ENCODE data around the gene ANKRD6.
A peak's percentile ranks its signal among the peaks of the same experiment; 100 is the strongest.
"Not testable (repeated sequence)": the region's sequence is repeated elsewhere in the genome, so short reads cannot be mapped to it uniquely, and the experiment has no call there.

ANKRD6 gene

GRCh38 chr6:89432875-89433251 is at the start of gene ANKRD6:
Gene ANKRD6 (plus strand): TSS chr6:89433152. CDS start chr6:89566977, 133,825 bp downstream.
- peak; percentile 59 to 79 for DNase-seq (ENCODE audit: low read depth in 2 of 2)

- DNase-seq (ENCODE audit: low read depth in 2 of 2): no peak
Observed at GRCh38 chr6:89385156-89385667, 47.7 kb upstream of the ANKRD6 start.

- DNase-seq (ENCODE audit: low read depth in 2 of 2): no peak
Observed at GRCh38 chr6:89385846-89386245, 47.1 kb upstream of the ANKRD6 start.

GRCh38 chr6:89386917-89387491 is 45.9 kb upstream of the ANKRD6 start:
- no peak for DNase-seq (ENCODE audit: low read depth in 2 of 2)

GRCh38 chr6:89387516-89388201 is 45.3 kb upstream of the ANKRD6 start:
- DNase-seq (ENCODE audit: low read depth in 2 of 2): no peak

- DNase-seq (ENCODE audit: low read depth in 2 of 2): no peak
Observed at GRCh38 chr6:89388846-89389245, 44.1 kb upstream of the ANKRD6 start.

GRCh38 chr6:89392823-89393222 is 40.1 kb upstream of the ANKRD6 start:
- no peak for DNase-seq (ENCODE audit: low read depth in 2 of 2)

GRCh38 chr6:89393659-89394058 is 39.3 kb upstream of the ANKRD6 start:
- DNase-seq (ENCODE audit: low read depth in 2 of 2): no peak

GRCh38 chr6:89397884-89398283 is 35.1 kb upstream of the ANKRD6 start:
- not testable (repeated sequence) for DNase-seq (ENCODE audit: low read depth in 2 of 2)

- DNase-seq (ENCODE audit: low read depth in 2 of 2): no peak
Observed at GRCh38 chr6:89398762-89399525, 34.0 kb upstream of the ANKRD6 start.

GRCh38 chr6:89400050-89400449 is 32.9 kb upstream of the ANKRD6 start:
- DNase-seq (ENCODE audit: low read depth in 2 of 2): no peak

- no peak for DNase-seq (ENCODE audit: low read depth in 2 of 2)
Observed at GRCh38 chr6:89400912-89401399, 32.0 kb upstream of the ANKRD6 start.

- DNase-seq (ENCODE audit: low read depth in 2 of 2): no peak
Observed at GRCh38 chr6:89402776-89403175, 30.2 kb upstream of the ANKRD6 start.

GRCh38 chr6:89404512-89404911 is 28.4 kb upstream of the ANKRD6 start:
- DNase-seq (ENCODE audit: low read depth in 2 of 2): no peak

- no peak for DNase-seq (ENCODE audit: low read depth in 2 of 2)
Observed at GRCh38 chr6:89406141-89406540, 26.8 kb upstream of the ANKRD6 start.

GRCh38 chr6:89409461-89410035 is 23.4 kb upstream of the ANKRD6 start:
- DNase-seq (ENCODE audit: low read depth in 2 of 2): no peak

GRCh38 chr6:89410231-89410761 is 22.7 kb upstream of the ANKRD6 start:
- DNase-seq (ENCODE audit: low read depth in 2 of 2): no peak

GRCh38 chr6:89410788-89411144 is 22.2 kb upstream of the ANKRD6 start:
- DNase-seq (ENCODE audit: low read depth in 2 of 2): no peak

- DNase-seq (ENCODE audit: low read depth in 2 of 2): peak in 1 of 2 experiments; percentile 28
Observed at GRCh38 chr6:89411145-89412070, 21.5 kb upstream of the ANKRD6 start.

- DNase-seq (ENCODE audit: low read depth in 2 of 2): peak; percentile 43
Observed at GRCh38 chr6:89412071-89413005, 20.6 kb upstream of the ANKRD6 start, which contains the start of gene RRAGD. Gene RRAGD (minus strand): TSS chr6:89412273. CDS start chr6:89411993, 280 bp downstream.

Measured in stimulated activated CD4-positive, alpha-beta T cell treated with anti-CD3 and anti-CD28 coated beads, Interleukin-12 subunit alpha, Interleukin-12 subunit beta, amount 100 ng/mL, for 24 hours (primary cell).